H9 (cell line): Measurements from ENCODE around the gene KANSL1L. TPM values are rescaled to one million over a fixed set of nuclear protein-coding genes. Genes with fewer than 3 reads are reported as not detected.

Source experiments
- DNase-seq: peaks from one replicate; pipeline ENCODE4 v3.0.0-alpha.2; 2017
- H2AFZ ChIP-seq: one replicate; pipeline ENCODE4 v1.6.1; 2013; ENCODE audit warnings: mild to moderate bottlenecking, low read length, control low read depth, moderate library complexity
- H2AK5ac ChIP-seq: 2 replicates; pipeline ENCODE4 v1.6.1; 2013; ENCODE audit warnings: low read length, control low read depth, mixed read lengths; ENCODE audit not compliant: insufficient read length
- H2BK120ac ChIP-seq: one replicate; pipeline ENCODE4 v1.6.1; 2013; ENCODE audit warnings: low read depth, mild to moderate bottlenecking, low read length, control low read depth, inconsistent platforms; ENCODE audit not compliant: poor library complexity, severe bottlenecking
- H2BK12ac ChIP-seq: 2 replicates; pipeline ENCODE4 v1.6.1; 2013; ENCODE audit warnings: low read length, control low read depth, mixed read lengths, low read depth; ENCODE audit not compliant: insufficient read length
- H2BK15ac ChIP-seq: 2 replicates; pipeline ENCODE4 v1.6.1; 2013; ENCODE audit warnings: low read depth, low read length, control low read depth
- H2BK20ac ChIP-seq: one replicate; pipeline ENCODE4 v1.6.1; 2013; ENCODE audit warnings: low read depth, mild to moderate bottlenecking, low read length, control low read depth, inconsistent platforms; ENCODE audit not compliant: poor library complexity, severe bottlenecking
- H2BK5ac ChIP-seq: 2 replicates; pipeline ENCODE4 v1.6.1; 2013; ENCODE audit warnings: low read length, control low read depth, mixed read lengths; ENCODE audit not compliant: insufficient read length
- H3K14ac ChIP-seq: 2 replicates; pipeline ENCODE4 v1.6.1; 2013; ENCODE audit warnings: low read length, control low read depth; ENCODE audit not compliant: insufficient read depth
- H3K18ac ChIP-seq: 2 replicates; pipeline ENCODE4 v1.6.1; 2013; ENCODE audit warnings: low read depth, mild to moderate bottlenecking, mixed read lengths, low read length, control low read depth; ENCODE audit not compliant: insufficient read length
- H3K23ac ChIP-seq: 2 replicates; pipeline ENCODE4 v1.6.1; 2013; ENCODE audit warnings: low read length, control low read depth, mixed read lengths, low read depth; ENCODE audit not compliant: insufficient read length
- H3K23me2 ChIP-seq: 2 replicates; pipeline ENCODE4 v1.6.1; 2013; ENCODE audit warnings: low read depth, mild to moderate bottlenecking, mixed read lengths, low read length, control low read depth; ENCODE audit not compliant: insufficient read length, poor library complexity, severe bottlenecking
- H3K27ac ChIP-seq: 2 replicates; pipeline ENCODE4 v1.5.1; 2013; ENCODE audit warnings: low read length, control low read depth, mixed read lengths, low read depth; ENCODE audit not compliant: insufficient read length
- H3K27me3 ChIP-seq: 2 replicates; pipeline ENCODE4 v1.6.1; 2013; ENCODE audit warnings: low read length, control low read depth, inconsistent platforms; ENCODE audit not compliant: insufficient read depth
- H3K4ac ChIP-seq: 2 replicates; pipeline ENCODE4 v1.6.1; 2013; ENCODE audit warnings: low read depth, mild to moderate bottlenecking, control low read depth, inconsistent platforms, low read length, moderate library complexity
- H3K4me1 ChIP-seq: 2 replicates; pipeline ENCODE4 v1.6.1; 2013; ENCODE audit warnings: low read length, control low read depth, inconsistent platforms; ENCODE audit not compliant: insufficient read depth
- H3K4me2 ChIP-seq: 2 replicates; pipeline ENCODE4 v1.6.1; 2013; ENCODE audit warnings: low read length, control low read depth, mixed read lengths; ENCODE audit not compliant: insufficient read length, insufficient read depth
- H3K56ac ChIP-seq: 2 replicates; pipeline ENCODE4 v1.6.1; 2013; ENCODE audit warnings: low read depth, mild to moderate bottlenecking, mixed read lengths, low read length, control low read depth; ENCODE audit not compliant: insufficient read length
- H3K79me1 ChIP-seq: 2 replicates; pipeline ENCODE4 v1.6.1; 2013; ENCODE audit warnings: low read depth, mild to moderate bottlenecking, moderate library complexity, low read length, control low read depth, inconsistent platforms; ENCODE audit not compliant: insufficient read depth, poor library complexity, severe bottlenecking
- H3K79me2 ChIP-seq: 2 replicates; pipeline ENCODE4 v1.6.1; 2013; ENCODE audit warnings: low read length, control low read depth, inconsistent platforms; ENCODE audit not compliant: insufficient read depth
- H3K9ac ChIP-seq: 2 replicates; pipeline ENCODE4 v1.6.1; 2013; ENCODE audit warnings: low read length, control low read depth, mixed read lengths; ENCODE audit not compliant: insufficient read length; ENCODE audit errors: extremely low read depth
- H3K9me3 ChIP-seq: one replicate; pipeline ENCODE4 v1.6.1; 2013; ENCODE audit warnings: low read depth, low read length, inconsistent platforms; ENCODE audit not compliant: control insufficient read depth
- H3T11ph ChIP-seq: one replicate; pipeline ENCODE4 v1.6.1; 2013; ENCODE audit warnings: mild to moderate bottlenecking, low read length, control low read depth, inconsistent platforms
- H4K20me1 ChIP-seq: one replicate; pipeline ENCODE4 v1.6.1; 2013; ENCODE audit not compliant: control insufficient read depth, insufficient read length, insufficient read depth
- H4K5ac ChIP-seq: 2 replicates; pipeline ENCODE4 v1.6.1; 2013; ENCODE audit warnings: low read depth, mild to moderate bottlenecking, mixed read lengths, low read length, control low read depth; ENCODE audit not compliant: insufficient read length
- H4K8ac ChIP-seq: replicated peaks from 2 replicates; pipeline ENCODE4 v1.6.1; 2013; ENCODE audit warnings: low read length, control low read depth, mixed read lengths, low read depth; ENCODE audit not compliant: insufficient read length
- H4K91ac ChIP-seq: 2 replicates; pipeline ENCODE4 v1.6.1; 2013; ENCODE audit warnings: low read depth, mild to moderate bottlenecking, moderate library complexity, mixed read lengths, low read length, control low read depth; ENCODE audit not compliant: insufficient read length
- H3K27ac Mint-ChIP-seq, 3 experiments: 2 replicates in 2 of 3; 3 replicates in 1 of 3; pipeline ENCODE4 v1.8.0; 2020 to 2021; ENCODE audit warnings: mixed read lengths in 3 of 3, mild to moderate bottlenecking in 1 of 3, moderate library complexity in 1 of 3
- H3K27me3 Mint-ChIP-seq: 2 replicates; pipeline ENCODE4 v1.8.0; 2021; ENCODE audit warnings: low read depth, mild to moderate bottlenecking, moderate library complexity, mixed read lengths
- H3K36me3 Mint-ChIP-seq, 3 experiments: 2 replicates in 2 of 3; 3 replicates in 1 of 3; pipeline ENCODE4 v1.8.0; 2020 to 2021; ENCODE audit warnings: low read depth in 3 of 3, mixed read lengths in 3 of 3; ENCODE audit not compliant: insufficient read depth in 1 of 3
- H3K4me1 Mint-ChIP-seq, 2 experiments: 2 replicates each; pipeline ENCODE4 v1.8.0; 2020; ENCODE audit warnings: mixed read lengths in 2 of 2
- H3K4me3 Mint-ChIP-seq, 2 experiments: 2 replicates in 1 of 2; 3 replicates in 1 of 2; pipeline ENCODE4 v1.8.0; 2020 to 2021; ENCODE audit warnings: mild to moderate bottlenecking in 2 of 2, mixed read lengths in 2 of 2, moderate library complexity in 1 of 2
- H3K9me3 Mint-ChIP-seq, 2 experiments: 2 replicates in 1 of 2; 3 replicates in 1 of 2; pipeline ENCODE4 v1.8.0; 2020; ENCODE audit warnings: mild to moderate bottlenecking in 2 of 2, mixed read lengths in 2 of 2, moderate library complexity in 1 of 2
- CTCF ChIP-seq: fragments of 200-600 bp; sonication (generic); conservative IDR thresholded peaks from 3 replicates; pipeline ENCODE4 v1.8.0; 2021; ENCODE audit warnings: antibody characterized with exemption, mild to moderate bottlenecking
- WGBS: extraction: QIAGEN DNeasy Blood & Tissue Kit; methylation state at CpG from one replicate; pipeline ENCODE4 v1.1.7; 2013; ENCODE audit warnings: missing lambda C conversion rate, low lambda C conversion rate, mixed read lengths; ENCODE audit not compliant: insufficient read length; ENCODE audit errors: extremely low coverage; 5-methylcytosine and 5-hydroxymethylcytosine counted together
- total RNA-seq: library from RNA; stranded (reverse); gene quantifications from 2 replicates; pipeline ENCODE4 v1.2.1, GENCODE V29; 2021

KANSL1L gene
- total RNA-seq, 1 experiment from 2014 or later = 8.2 TPM

- peaks cover 4 to 9% of the 10 kb centered on the region in 2 experiments; a peak in 2 of 4 replicates for H3K4me1 Mint-ChIP-seq
- no CpG with 5 or more reads among the region's 3 CpGs for WGBS
- H3K27ac Mint-ChIP-seq = no peak overlapping the region
These were observed 57.5 kb downstream of the KANSL1L start for GRCh38 chr2:210113614-210114235.

More at GRCh38 chr2:210113614-210114235, 57.5 kb downstream of the KANSL1L start:
- Histone ChIP-seq H3K23me2 (no peaks in the 10 kb centered on the region), H3K79me2 (no peaks in the 10 kb centered on the region), H4K91ac (no peak overlapping the region), H4K20me1 (no peaks in the 10 kb centered on the region), H4K8ac (no peak overlapping the region), H2BK15ac (no peak overlapping the region), H3K9me3 (no peaks in the 10 kb centered on the region), H3K27ac (no peak overlapping the region), H3K79me1 (no peaks in the 10 kb centered on the region), H2AK5ac (no peak overlapping the region), H3K4me2 (no peak overlapping the region), H4K5ac (no peak overlapping the region), H3K4me1 (no peaks in the 10 kb centered on the region), H3K56ac (no peak overlapping the region), H3K27me3 (no peaks in the 10 kb centered on the region), H3K23ac (no peak overlapping the region), H2BK20ac (no peak overlapping the region), H3K9ac (no peak overlapping the region), H3T11ph (no peak overlapping the region), H2BK12ac (no peak overlapping the region), H2BK5ac (no peak overlapping the region), H3K18ac (no peak overlapping the region), H2AFZ (no peak overlapping the region), H2BK120ac (peak overlapping the region; percentile 77), H3K4ac (no peak overlapping the region), H3K14ac (no peak overlapping the region)
- no peaks in the 10 kb centered on the region for H3K27me3 Mint-ChIP-seq
- no peak for TF ChIP-seq CTCF
- H3K9me3 Mint-ChIP-seq = peaks cover 5 to 11% of the 10 kb centered on the region in 2 experiments; a peak in 4 of 5 replicates
- DNase-seq = no peak
- no peak overlapping the region for H3K4me3 Mint-ChIP-seq
- H3K36me3 Mint-ChIP-seq = peaks cover 3 to 25% (median 11%) of the 10 kb centered on the region in 3 experiments
